Measurements from ENCODE around the gene DIAPH1.

Gene DIAPH1

GRCh38 chr5:141496038-141496437, 122.8 kb downstream of the DIAPH1 start:
- DNase-seq: no peak

- DNase-seq: no peak
Observed at GRCh38 chr5:141495453-141495811, 123.4 kb downstream of the DIAPH1 start.

GRCh38 chr5:141494761-141495452, 123.9 kb downstream of the DIAPH1 start:
- DNase-seq: no peak

- no peak for DNase-seq
Observed at GRCh38 chr5:141493500-141494422, 125.0 kb downstream of the DIAPH1 start.

- DNase-seq: no peak
Observed at GRCh38 chr5:141492168-141492885, 126.5 kb downstream of the DIAPH1 start.

- no peak for DNase-seq
Observed at GRCh38 chr5:141491323-141492167, 127.3 kb downstream of the DIAPH1 start.

- no peak for DNase-seq
Observed at GRCh38 chr5:141490771-141491170, 128.0 kb downstream of the DIAPH1 start.

GRCh38 chr5:141490271-141490670, 128.5 kb downstream of the DIAPH1 start:
- DNase-seq: no peak

- no peak for DNase-seq
Observed at GRCh38 chr5:141489841-141490240, 129.0 kb downstream of the DIAPH1 start.

GRCh38 chr5:141488591-141489561, 129.9 kb downstream of the DIAPH1 start, which contains the start of gene PCDHGC5:
Gene PCDHGC5, plus strand, starts transcription at chr5:141489081. Its CDS starts 160 bp downstream, at chr5:141489241.
- DNase-seq: no peak

- no peak for DNase-seq
Observed at GRCh38 chr5:141487131-141487530, 131.7 kb downstream of the DIAPH1 start.

- no peak for DNase-seq
Observed at GRCh38 chr5:141486091-141486490, 132.7 kb downstream of the DIAPH1 start.

- no peak for DNase-seq
Observed at GRCh38 chr5:141485321-141486055, 133.3 kb downstream of the DIAPH1 start.

GRCh38 chr5:141484641-141485311, 134.0 kb downstream of the DIAPH1 start, which contains the start of gene PCDHGC4:
Gene PCDHGC4, plus strand, starts transcription at chr5:141485030. Its CDS starts 144 bp downstream, at chr5:141485174.
- DNase-seq: no peak

GRCh38 chr5:141484310-141484640, 134.5 kb downstream of the DIAPH1 start:
- no peak for DNase-seq

- DNase-seq: no peak
Observed at GRCh38 chr5:141483902-141484301, 134.9 kb downstream of the DIAPH1 start.

- no peak for DNase-seq
Observed at GRCh38 chr5:141479776-141480175, 139.0 kb downstream of the DIAPH1 start.

- peak; percentile 14 for DNase-seq
Observed at GRCh38 chr5:141478321-141478945, 140.4 kb downstream of the DIAPH1 start.

GRCh38 chr5:141477815-141478214, 141.0 kb downstream of the DIAPH1 start:
- no peak for DNase-seq
